ENCODE data around the gene TVP23C.
"Not testable (repeated sequence)": the region's sequence is repeated elsewhere in the genome, so short reads cannot be mapped to it uniquely, and the experiment has no call there.

The TVP23C gene
- 3.9 to 40.1 (median 8.6) reads per million in 9 experiments for total RNA-seq

- not testable (repeated sequence) for H3K27me3 Mint-ChIP-seq; H3K36me3 Mint-ChIP-seq (ENCODE audit: insufficient read depth); H3K9me3 Mint-ChIP-seq
- Mint-ChIP-seq H3K27ac (peak within 1 kb of the TSS; percentile 81 to 94), H3K4me3 (peak within 1 kb of the TSS; percentile 83 to 90), H3K4me1 (ENCODE audit: low read depth in 2 of 2) (peaks cover 3 to 25% of the 10 kb centered on the region in 2 donors)
- DNase-seq (peak; percentile 59 to 64 (median 60)), ATAC-seq (replicated peaks) (peak; percentile 83)
Measured at GRCh38 chr17:15563375-15563857, at the start of gene TVP23C. Gene TVP23C, minus strand, starts transcription at chr17:15563483. Its CDS starts 35 bp downstream, at chr17:15563448.

GRCh38 chr17:15592960-15593359, 29.7 kb upstream of the TVP23C start:
- peaks cover 18 to 22% of the 10 kb centered on the region in 2 donors for H3K4me1 Mint-ChIP-seq (ENCODE audit: low read depth in 2 of 2)
- H3K4me3 Mint-ChIP-seq; DNase-seq; H3K27ac Mint-ChIP-seq; H3K27me3 Mint-ChIP-seq; H3K9me3 Mint-ChIP-seq; H3K36me3 Mint-ChIP-seq (ENCODE audit: insufficient read depth); ATAC-seq (replicated peaks): not testable (repeated sequence)

GRCh38 chr17:15591986-15592385, 28.7 kb upstream of the TVP23C start:
- H3K4me3 Mint-ChIP-seq, result peak overlapping the region; percentile 15 to 25
- H3K27ac Mint-ChIP-seq; H3K9me3 Mint-ChIP-seq; ATAC-seq (replicated peaks); H3K36me3 Mint-ChIP-seq (ENCODE audit: insufficient read depth); H3K27me3 Mint-ChIP-seq; DNase-seq: not testable (repeated sequence)
- peaks cover 21 to 27% of the 10 kb centered on the region in 2 donors for H3K4me1 Mint-ChIP-seq (ENCODE audit: low read depth in 2 of 2)

- H3K36me3 Mint-ChIP-seq (ENCODE audit: insufficient read depth); DNase-seq; H3K27me3 Mint-ChIP-seq; ATAC-seq (replicated peaks); H3K27ac Mint-ChIP-seq; H3K9me3 Mint-ChIP-seq: not testable (repeated sequence)
- peak overlapping the region; percentile 70 to 77 for H3K4me3 Mint-ChIP-seq
- peaks cover 23 to 34% of the 10 kb centered on the region in 2 donors for H3K4me1 Mint-ChIP-seq (ENCODE audit: low read depth in 2 of 2)
Measured at GRCh38 chr17:15590844-15591243, 27.6 kb upstream of the TVP23C start.

- DNase-seq, result peak; percentile 6 to 19 (median 8)
- not testable (repeated sequence) for H3K27me3 Mint-ChIP-seq; H3K9me3 Mint-ChIP-seq; H3K36me3 Mint-ChIP-seq (ENCODE audit: insufficient read depth)
- Mint-ChIP-seq H3K4me1 (ENCODE audit: low read depth in 2 of 2) (peaks cover 23 to 34% of the 10 kb centered on the region in 2 donors), H3K27ac (peak overlapping the region; percentile 60 to 79), H3K4me3 (peak overlapping the region; percentile 70 to 77)
- peak; percentile 84 for ATAC-seq (replicated peaks)
Measured at GRCh38 chr17:15589544-15590536, 26.6 kb upstream of the TVP23C start.

GRCh38 chr17:15588017-15588416, 24.7 kb upstream of the TVP23C start:
- H3K27me3 Mint-ChIP-seq; ATAC-seq (replicated peaks); H3K27ac Mint-ChIP-seq; H3K36me3 Mint-ChIP-seq (ENCODE audit: insufficient read depth); DNase-seq; H3K9me3 Mint-ChIP-seq; H3K4me3 Mint-ChIP-seq: not testable (repeated sequence)
- H3K4me1 Mint-ChIP-seq (ENCODE audit: low read depth in 2 of 2), result peaks cover 23 to 34% of the 10 kb centered on the region in 2 donors

- peaks cover 6 to 15% of the 10 kb centered on the region in 2 donors for H3K4me1 Mint-ChIP-seq (ENCODE audit: low read depth in 2 of 2)
- H3K9me3 Mint-ChIP-seq; H3K36me3 Mint-ChIP-seq (ENCODE audit: insufficient read depth); H3K27ac Mint-ChIP-seq; H3K27me3 Mint-ChIP-seq; DNase-seq; H3K4me3 Mint-ChIP-seq; ATAC-seq (replicated peaks): not testable (repeated sequence)
Measured at GRCh38 chr17:15583313-15583712, 20.0 kb upstream of the TVP23C start.

GRCh38 chr17:15581462-15581861, 18.2 kb upstream of the TVP23C start:
- not testable (repeated sequence) for ATAC-seq (replicated peaks); DNase-seq; H3K27ac Mint-ChIP-seq; H3K36me3 Mint-ChIP-seq (ENCODE audit: insufficient read depth); H3K4me3 Mint-ChIP-seq; H3K4me1 Mint-ChIP-seq (ENCODE audit: low read depth in 2 of 2); H3K9me3 Mint-ChIP-seq; H3K27me3 Mint-ChIP-seq

GRCh38 chr17:15576848-15577247, 13.6 kb upstream of the TVP23C start:
- not testable (repeated sequence) for H3K9me3 Mint-ChIP-seq; H3K4me1 Mint-ChIP-seq (ENCODE audit: low read depth in 2 of 2); H3K36me3 Mint-ChIP-seq (ENCODE audit: insufficient read depth); ATAC-seq (replicated peaks); H3K4me3 Mint-ChIP-seq; H3K27me3 Mint-ChIP-seq; DNase-seq; H3K27ac Mint-ChIP-seq

- H3K27me3 Mint-ChIP-seq; H3K9me3 Mint-ChIP-seq; H3K4me3 Mint-ChIP-seq; H3K36me3 Mint-ChIP-seq (ENCODE audit: insufficient read depth); H3K4me1 Mint-ChIP-seq (ENCODE audit: low read depth in 2 of 2); H3K27ac Mint-ChIP-seq; DNase-seq; ATAC-seq (replicated peaks): not testable (repeated sequence)
Measured at GRCh38 chr17:15574660-15575059, 11.4 kb upstream of the TVP23C start.

- H3K27ac Mint-ChIP-seq; H3K4me1 Mint-ChIP-seq (ENCODE audit: low read depth in 2 of 2); H3K27me3 Mint-ChIP-seq; DNase-seq; H3K9me3 Mint-ChIP-seq; H3K4me3 Mint-ChIP-seq; H3K36me3 Mint-ChIP-seq (ENCODE audit: insufficient read depth); ATAC-seq (replicated peaks): not testable (repeated sequence)
Measured at GRCh38 chr17:15573870-15574269, 10.6 kb upstream of the TVP23C start.

- ATAC-seq (replicated peaks), result peak; percentile 58
- H3K4me1 Mint-ChIP-seq (ENCODE audit: low read depth in 2 of 2), result peaks cover 3 to 25% of the 10 kb centered on the region in 2 donors
Measured at GRCh38 chr17:15562613-15563374, 489 bp downstream of the TVP23C start.

GRCh38 chr17:15561439-15561838, 1.8 kb downstream of the TVP23C start:
- not testable (repeated sequence) for ATAC-seq (replicated peaks); H3K9me3 Mint-ChIP-seq
- H3K4me1 Mint-ChIP-seq (ENCODE audit: low read depth in 2 of 2), result peaks cover 8 to 32% of the 10 kb centered on the region in 2 donors

More at GRCh38 chr17:15562613-15563374, 489 bp downstream of the TVP23C start:
- H3K9me3 Mint-ChIP-seq; DNase-seq; H3K36me3 Mint-ChIP-seq (ENCODE audit: insufficient read depth); H3K27me3 Mint-ChIP-seq: not testable (repeated sequence)
- Mint-ChIP-seq H3K27ac (peak overlapping the region; percentile 81 to 94), H3K4me3 (peak overlapping the region; percentile 83 to 90)

More at GRCh38 chr17:15561439-15561838, 1.8 kb downstream of the TVP23C start:
- H3K36me3 Mint-ChIP-seq (ENCODE audit: insufficient read depth); H3K27me3 Mint-ChIP-seq; DNase-seq; H3K4me3 Mint-ChIP-seq; H3K27ac Mint-ChIP-seq: not testable (repeated sequence)

Data from effector memory CD8-positive, alpha-beta T cell (primary cell).